Gastroesophageal sphincter (tissue), 4 donors: ENCODE results near the gene MX2. TPM values are rescaled to one million over a fixed set of nuclear protein-coding genes. Genes with fewer than 3 reads are reported as not detected.

Experiments
- ATAC-seq: fragments of 150-250 bp; one replicate; pipeline ENCODE4 v1.9.1; 2016; ENCODE audit warnings: mild to moderate bottlenecking, moderate library complexity
- H3K27ac ChIP-seq, 4 donors: fragments of 200-600 bp; sonication (generic) in 3 of 4; 1 replicate in 3 of 4; 2 replicates in 1 of 4; pipeline ENCODE4 v1.5.1; 2016 to 2019
- H3K27me3 ChIP-seq: fragments of 200-600 bp; sonication (generic); one replicate; pipeline ENCODE4 v1.5.1; 2019
- H3K36me3 ChIP-seq, 2 donors: fragments of 200-600 bp; sonication (generic); one replicate each; pipeline ENCODE4 v1.5.1; 2019; ENCODE audit warnings: control low read depth in 1 of 2
- H3K4me1 ChIP-seq, 3 donors: fragments of 200-600 bp; sonication (generic); 1 replicate in 2 of 3; 2 replicates in 1 of 3; pipeline ENCODE4 v1.5.1; 2016 to 2019; ENCODE audit warnings: control low read depth in 2 of 3
- H3K4me3 ChIP-seq, 2 donors: fragments of 200-600 bp; sonication (generic); one replicate each; pipeline ENCODE4 v1.5.1; 2019; ENCODE audit warnings: mild to moderate bottlenecking in 1 of 2, moderate library complexity in 1 of 2
- H3K9me3 ChIP-seq, 3 donors: fragments of 200-600 bp; sonication (generic); one replicate each; pipeline ENCODE4 v1.5.1; 2017 to 2019; ENCODE audit warnings: control low read depth in 2 of 3
- CTCF ChIP-seq, 4 experiments: fragments of 200-600 bp in 2 of 4; fragments of 450-650 bp in 2 of 4; sonication (generic) in 1 of 4; IDR thresholded peaks; one replicate each; pipeline ENCODE4 v1.5.1; 2017 to 2019; ENCODE audit warnings: antibody characterized with exemption in 4 of 4, mild to moderate bottlenecking in 2 of 4, moderate library complexity in 2 of 4
- EP300 ChIP-seq: sonication (generic); formaldehyde crosslinking; IDR thresholded peaks from one replicate; pipeline ENCODE4 v1.6.1; 2017; ENCODE audit warnings: antibody characterized with exemption, mild to moderate bottlenecking
- POLR2A ChIP-seq, 2 donors: fragments of 450-650 bp; IDR thresholded peaks; one replicate each; pipeline ENCODE4 v1.6.1; 2017; ENCODE audit warnings: antibody characterized with exemption in 2 of 2, mild to moderate bottlenecking in 2 of 2, moderate library complexity in 1 of 2
- POLR2AphosphoS5 ChIP-seq: sonication (generic); formaldehyde crosslinking; IDR thresholded peaks from one replicate; pipeline ENCODE4 v1.6.1; 2017; ENCODE audit warnings: antibody characterized with exemption
- WGBS, 2 donors: methylation state at CpG; one replicate each; pipeline ENCODE4 v1.1.5; 2018; ENCODE audit warnings: low coverage in 1 of 2; 5-methylcytosine and 5-hydroxymethylcytosine counted together
- total RNA-seq, 4 donors: library from RNA; depleted of rRNA; stranded (reverse); fragments of >200 nt; gene quantifications; one replicate each; pipeline ENCODE4 v1.1.0, GENCODE V29; 2016

Gene MX2
- total RNA-seq, 4 donors from 2014 or later, result 7.3 to 16.3 (median 11.2) TPM

DNA sequence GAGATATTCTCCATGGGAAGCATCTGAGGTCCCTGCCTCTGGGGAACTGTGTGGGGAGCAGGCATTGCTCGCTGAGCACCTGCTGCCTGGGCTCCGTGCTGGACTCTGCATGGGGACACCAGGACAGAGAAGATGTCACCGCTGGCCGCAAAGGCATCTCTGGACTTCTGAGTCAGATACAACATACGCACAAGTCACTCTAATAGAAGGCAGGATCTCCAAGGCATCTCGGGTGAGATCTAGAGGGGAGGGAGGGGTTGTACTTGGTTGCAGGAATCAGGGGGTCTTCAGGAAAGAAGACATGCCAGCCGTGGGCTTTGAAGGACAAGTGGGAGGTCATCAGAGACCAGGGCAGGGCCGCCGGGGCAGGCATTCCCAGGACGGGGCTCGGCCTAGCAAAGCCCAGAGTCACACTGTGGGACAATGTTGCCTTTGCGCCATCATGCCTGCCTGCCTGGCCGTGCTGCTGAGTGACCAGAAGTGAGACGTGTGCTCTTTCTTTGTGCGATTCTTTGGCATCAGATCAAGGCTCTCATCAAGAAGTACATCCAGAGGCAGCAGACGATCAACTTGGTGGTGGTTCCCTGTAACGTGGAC lies 28.3 kb downstream of the MX2 start:
- H3K4me3 ChIP-seq, result no peak overlapping the region
- no peaks in the 10 kb centered on the region for H3K4me1 ChIP-seq
- H3K36me3 ChIP-seq, result peaks cover 0 to 23% of the 10 kb centered on the region in 2 donors
- no peak for ATAC-seq
- H3K9me3 ChIP-seq, result peaks cover 0 to 6% (median 0%) of the 10 kb centered on the region in 3 donors
- H3K27ac ChIP-seq, result no peak overlapping the region
- peaks cover 15% of the 10 kb centered on the region for H3K27me3 ChIP-seq
- no peak for TF ChIP-seq POLR2AphosphoS5
- WGBS, 2 donors, result 89 to 94% methylated on average over 5 to 9 of the region's 17 CpGs

DNA sequence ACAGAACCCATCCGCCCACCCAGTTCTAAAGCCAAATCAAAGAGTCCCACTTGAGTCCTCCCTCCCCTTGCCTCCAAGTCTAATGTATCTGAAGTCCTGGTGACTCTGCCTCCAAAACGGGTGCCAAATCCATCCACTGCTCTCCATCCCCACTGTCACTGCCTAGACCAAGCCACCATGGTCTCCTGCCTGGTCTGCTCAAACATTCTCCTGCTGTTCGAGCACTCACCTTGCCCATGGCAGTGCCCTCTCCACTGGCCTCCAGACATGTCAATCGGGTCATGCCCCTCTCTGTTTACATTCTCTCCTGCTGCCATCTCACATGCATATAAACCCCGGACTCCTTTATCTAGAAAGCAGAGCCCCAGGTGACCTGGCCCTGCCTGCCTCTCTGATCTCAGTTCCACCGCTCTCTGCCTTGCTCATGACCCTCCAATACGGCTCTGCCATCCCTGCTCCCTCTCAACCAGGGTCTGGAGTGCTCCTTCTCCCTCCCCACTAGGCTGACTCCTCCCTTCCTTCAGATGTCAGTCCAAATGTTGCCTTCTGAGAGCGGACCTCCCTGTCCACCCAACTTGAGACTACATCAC lies 32.1 kb downstream of the MX2 start:
- H3K4me3 ChIP-seq, result no peak overlapping the region
- TF ChIP-seq CTCF (IDR thresholded peaks at IDR 0.05) (no peak), POLR2A (IDR thresholded peaks at IDR 0.05) (no peak), EP300 (no peak)
- 87 to 89% methylated on average over 5 to 8 of the region's 8 CpGs for WGBS, 2 donors
- H3K4me1 ChIP-seq, result no peaks in the 10 kb centered on the region
- peaks cover 0 to 46% of the 10 kb centered on the region in 2 donors for H3K36me3 ChIP-seq
- ATAC-seq, result no peak
- H3K27ac ChIP-seq, result no peak overlapping the region
- H3K27me3 ChIP-seq, result peaks cover 15% of the 10 kb centered on the region
- H3K9me3 ChIP-seq, result peaks cover 0 to 6% (median 0%) of the 10 kb centered on the region in 3 donors

DNA sequence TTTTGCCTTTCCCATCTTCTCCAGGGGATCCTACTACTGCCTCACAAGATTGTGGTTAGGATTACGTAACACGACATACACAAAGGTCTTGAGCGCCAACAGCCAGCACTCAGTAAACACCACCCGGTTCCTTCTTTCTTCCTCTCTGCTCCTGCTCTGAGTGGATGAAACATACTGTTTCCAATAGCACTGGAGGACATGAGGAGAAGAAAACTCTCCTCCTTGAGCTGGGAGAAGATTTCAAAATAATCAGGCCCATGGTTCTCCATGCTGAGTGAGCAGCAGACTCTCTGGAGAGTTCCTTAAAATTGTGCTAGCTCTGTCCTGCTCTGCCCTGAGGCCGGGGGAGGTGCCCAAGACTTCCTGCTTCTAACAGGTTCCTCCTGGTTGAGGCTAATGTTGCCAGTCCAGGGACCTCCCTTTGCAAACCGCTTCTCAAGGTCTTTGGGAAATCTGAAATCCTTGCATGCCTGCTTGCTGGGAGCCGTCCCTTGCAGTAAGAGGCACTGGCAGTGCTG lies 34.8 kb downstream of the MX2 start:
- no peaks in the 10 kb centered on the region for H3K4me1 ChIP-seq
- no peak overlapping the region for H3K4me3 ChIP-seq
- TF ChIP-seq POLR2A (IDR thresholded peaks at IDR 0.05) (no peak), EP300 (no peak), CTCF (IDR thresholded peaks at IDR 0.05) (no peak), POLR2AphosphoS5 (no peak)
- peaks cover 0 to 64% of the 10 kb centered on the region in 2 donors for H3K36me3 ChIP-seq
- H3K27ac ChIP-seq, result no peak overlapping the region
- 75 to 76% methylated on average over 4 of the region's 7 CpGs for whole genome bisulfite sequencing, 2 donors
- H3K9me3 ChIP-seq, result no peaks in the 10 kb centered on the region
- ATAC-seq, result peak; percentile 70
- peaks cover 20% of the 10 kb centered on the region for H3K27me3 ChIP-seq

DNA sequence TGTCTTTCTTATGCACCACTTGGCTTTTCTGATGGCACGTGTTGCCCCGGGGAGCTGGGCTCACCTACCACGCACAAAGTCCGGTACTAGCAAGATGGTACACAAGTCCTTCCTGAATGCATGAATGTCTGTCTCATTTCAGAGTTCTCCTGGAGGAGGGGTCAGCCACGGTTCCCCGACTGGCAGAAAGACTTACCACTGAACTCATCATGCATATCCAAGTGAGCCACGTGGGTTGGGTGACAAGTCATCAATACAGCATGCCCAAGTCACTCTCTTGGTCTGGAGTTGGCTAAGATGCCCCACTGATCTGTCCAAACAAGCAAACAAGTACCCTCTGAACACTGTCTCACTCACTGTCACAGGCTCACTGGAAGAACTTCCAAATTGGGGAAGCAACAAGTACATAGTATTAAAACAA lies 35.7 kb downstream of the MX2 start:
- Histone ChIP-seq H3K9me3 (no peaks in the 10 kb centered on the region), H3K27ac (no peak overlapping the region), H3K4me1 (no peaks in the 10 kb centered on the region), H3K36me3 (peaks cover 0 to 73% of the 10 kb centered on the region in 2 donors), H3K27me3 (peaks cover 20% of the 10 kb centered on the region), H3K4me3 (no peak overlapping the region)
- ATAC-seq, result no peak
- WGBS, 2 donors, result 53% methylated on average over 3 of the region's 7 CpGs; no CpG with 5 or more reads in 1 of the 2 donors
- no peak for TF ChIP-seq POLR2AphosphoS5
- no peak for TF ChIP-seq CTCF (IDR thresholded peaks at IDR 0.05)
- no peak for TF ChIP-seq EP300
- TF ChIP-seq POLR2A (IDR thresholded peaks at IDR 0.05), result no peak

DNA sequence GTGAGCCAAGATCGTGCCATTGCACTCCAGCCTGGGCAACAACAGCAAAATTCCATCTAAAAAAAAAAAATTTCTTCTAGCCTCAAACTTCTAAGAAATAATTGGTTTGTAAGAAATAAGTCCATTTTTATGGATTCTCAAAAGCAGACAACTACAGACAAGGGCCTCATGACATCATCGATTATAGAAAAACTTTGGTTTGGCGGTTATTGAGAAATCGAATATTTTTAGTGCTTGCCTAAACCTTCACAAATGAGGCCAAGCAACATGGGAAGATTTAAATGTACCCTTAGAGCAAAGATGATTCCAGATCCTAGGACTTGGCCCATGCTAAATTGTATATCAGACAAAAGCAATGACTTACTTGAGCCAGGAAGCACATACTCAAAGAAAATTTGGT lies 36.4 kb downstream of the MX2 start:
- H3K27ac ChIP-seq, result no peak overlapping the region
- no peaks in the 10 kb centered on the region for H3K9me3 ChIP-seq
- H3K27me3 ChIP-seq, result peaks cover 19% of the 10 kb centered on the region
- no peak for TF ChIP-seq CTCF (IDR thresholded peaks at IDR 0.05)
- no peak for TF ChIP-seq EP300
- TF ChIP-seq POLR2AphosphoS5, result no peak
- TF ChIP-seq POLR2A (IDR thresholded peaks at IDR 0.05), result no peak
- H3K36me3 ChIP-seq, result peaks cover 0 to 81% of the 10 kb centered on the region in 2 donors
- WGBS, 2 donors, result 87 to 89% methylated on average over 4 of the region's 4 CpGs
- ATAC-seq, result no peak
- no peak overlapping the region for H3K4me3 ChIP-seq
- no peaks in the 10 kb centered on the region for H3K4me1 ChIP-seq
